Panc1 (cell line): ENCODE data around the gene AAK1. TPM values are rescaled to one million over a fixed set of nuclear protein-coding genes. Genes with fewer than 3 reads are reported as not detected.
"Not testable (repeated sequence)": the region's sequence is repeated elsewhere in the genome, so short reads cannot be mapped to it uniquely, and the experiment has no call there.

Experiments
- ATAC-seq: fragments of 200-7000 bp; cut with Tn5 transposase; 2 replicates; pipeline ENCODE4 v1.9.1; 2020; ENCODE audit warnings: mild to moderate bottlenecking, moderate library complexity
- BruUV-seq: library from RNA; stranded (reverse); fragments of 400-500 nt; replicated peaks from 2 replicates; lab custom pipeline; 2021; lab: Mats Ljungman, UMichigan
- CTCF ChIA-PET: fragments of 300-600 bp; sonication (Branson Sonifier 250); formaldehyde crosslinking; loops from one replicate; lab custom pipeline; 2022; ENCODE audit warnings: antibody characterized with exemption; lab: Charles Lee
- POLR2A ChIA-PET: fragments of 300-600 bp; sonication (Branson Sonifier 250); formaldehyde crosslinking; loops from one replicate; lab custom pipeline; 2022; ENCODE audit warnings: antibody characterized with exemption; lab: Charles Lee
- DNase-seq: peaks from one replicate; pipeline ENCODE4 v3.0.0-alpha.2; 2010; ENCODE audit warnings: low read depth, low spot score
- H3K27ac ChIP-seq: 2 replicates; pipeline ENCODE4 v1.5.1; 2011; ENCODE audit warnings: mild to moderate bottlenecking, low read length, inconsistent platforms
- H3K27me3 ChIP-seq: fragments of 200-500 bp; sonication (Bioruptor generic); 2 replicates; pipeline ENCODE4 v1.6.0; 2014; ENCODE audit warnings: low read length, inconsistent platforms; ENCODE audit not compliant: control insufficient read depth, insufficient read depth
- H3K36me3 ChIP-seq: fragments of 200-500 bp; sonication (Bioruptor generic); 2 replicates; pipeline ENCODE4 v1.5.1; 2014; ENCODE audit warnings: inconsistent platforms, mild to moderate bottlenecking, low read length, moderate library complexity; ENCODE audit not compliant: control insufficient read depth, insufficient read depth
- H3K4me1 ChIP-seq: 2 replicates; pipeline ENCODE4 v1.5.1; 2011; ENCODE audit warnings: inconsistent platforms, mild to moderate bottlenecking, low read length, moderate library complexity; ENCODE audit not compliant: control insufficient read depth, insufficient read depth
- H3K4me3 ChIP-seq, 2 experiments: 2 replicates each; pipeline ENCODE4 v1.5.1; 2011 to 2012; ENCODE audit warnings: low read depth in 2 of 2, low read length in 2 of 2, mild to moderate bottlenecking in 2 of 2, inconsistent platforms in 1 of 2, moderate library complexity in 1 of 2
- H3K9me3 ChIP-seq: fragments of 200-500 bp; sonication (Bioruptor generic); 2 replicates; pipeline ENCODE4 v1.5.1; 2014; ENCODE audit warnings: low read depth, mild to moderate bottlenecking, inconsistent platforms, low read length, moderate library complexity; ENCODE audit not compliant: control insufficient read depth, insufficient read depth
- CTCF ChIP-seq: fragments of 450-650 bp; IDR thresholded peaks from 2 replicates; pipeline ENCODE4 v1.5.1; 2017; ENCODE audit warnings: mild to moderate bottlenecking
- POLR2AphosphoS5 ChIP-seq: IDR thresholded peaks from 2 replicates; pipeline ENCODE4 v1.6.1; 2012; ENCODE audit warnings: mild to moderate bottlenecking, low read depth, low read length, moderate library complexity
- REST ChIP-seq, 2 experiments: IDR thresholded peaks; 2 replicates each; pipeline ENCODE4 v1.6.1; 2011 to 2012; ENCODE audit warnings: low read depth in 2 of 2, control low read depth in 1 of 2, low read length in 1 of 2, mild to moderate bottlenecking in 1 of 2, moderate library complexity in 1 of 2; ENCODE audit not compliant: insufficient read depth in 1 of 2
- SIN3A ChIP-seq: IDR thresholded peaks from 2 replicates; pipeline ENCODE4 v1.6.1; 2012; ENCODE audit warnings: low read depth, mild to moderate bottlenecking, low read length, moderate library complexity, borderline replicate concordance; ENCODE audit not compliant: insufficient read depth
- TCF7L2 ChIP-seq: IDR thresholded peaks from 2 replicates; pipeline ENCODE4 v1.6.1; 2011; ENCODE audit warnings: mild to moderate bottlenecking, low read depth, low read length, inconsistent platforms
- in situ Hi-C: cut with HindIII; loops from 2 replicates; pipeline ENCODE4 v1.10.0; 2016; ENCODE audit warnings: low sequenced_read_pairs, low pct_unique_long_range_greater_than_20kb
- intact Hi-C: fragments of 100-400 bp; cut with micrococcal nuclease; formaldehyde crosslinking; loops from one replicate; pipeline ENCODE4 v1.10.0; 2022; ENCODE audit not compliant: unreplicated experiment
- total RNA-seq: library from RNA; stranded (reverse); gene quantifications from one replicate; pipeline ENCODE4 v1.2.1, GENCODE V29; 2021; ENCODE audit not compliant: unreplicated experiment

Gene AAK1
- total RNA-seq, 1 experiment from 2014 or later: 123 TPM

GRCh38 chr2:69663860-69664259, 20.3 kb upstream of the AAK1 start:
- DNase-seq: no peak
- ChIA-PET CTCF (no interaction called here), POLR2A (interaction anchor here (0.7 kb wide), 1 partner anchor 35 kb away, joined by 5 read pairs; no protein-coding TSS in a partner anchor)
- intact Hi-C loops: no loop called here
- Histone ChIP-seq H3K4me3 (no peak overlapping the region), H3K27me3 (no peaks in the 10 kb centered on the region), H3K36me3 (no peaks in the 10 kb centered on the region), H3K27ac (no peak overlapping the region), H3K9me3 (no peaks in the 10 kb centered on the region), H3K4me1 (peaks cover 15% of the 10 kb centered on the region)
- in situ Hi-C loops: no loop called here
- no peak for ATAC-seq
- no peak for TF ChIP-seq CTCF
- no peak for TF ChIP-seq POLR2AphosphoS5
- TF ChIP-seq REST (IDR thresholded peaks at IDR 0.05; ENCODE audit: insufficient read depth in 1 of 2, low read depth in 2 of 2, low read length in 1 of 2): no peak
- TF ChIP-seq SIN3A: no peak
- no peak for TF ChIP-seq TCF7L2
- no TSS peak for BruUV-seq

GRCh38 chr2:69662547-69662946, 19.0 kb upstream of the AAK1 start:
- POLR2A ChIA-PET, H3K27ac ChIP-seq, H3K27me3 ChIP-seq, ATAC-seq, CTCF ChIA-PET, in situ Hi-C loops, H3K36me3 ChIP-seq, H3K9me3 ChIP-seq, DNase-seq, intact Hi-C loops, BruUV-seq, H3K4me3 ChIP-seq, H3K4me1 ChIP-seq: not testable (repeated sequence)

- Histone ChIP-seq H3K27ac (no peak overlapping the region), H3K36me3 (no peaks in the 10 kb centered on the region), H3K27me3 (no peaks in the 10 kb centered on the region), H3K4me3 (no peak overlapping the region), H3K4me1 (no peaks in the 10 kb centered on the region; the same call in 1 of the 2 replicates), H3K9me3 (no peaks in the 10 kb centered on the region)
- ChIA-PET CTCF (no interaction called here), POLR2A (interaction anchor here (0.7 kb wide), 1 partner anchor 84 kb away, joined by 4 read pairs; no protein-coding TSS in a partner anchor)
- ATAC-seq (no peak), DNase-seq (no peak)
- in situ Hi-C loops (no loop called here), intact Hi-C loops (no loop called here)
- no TSS peak for BruUV-seq
- TF ChIP-seq CTCF (no peak), SIN3A (no peak), POLR2AphosphoS5 (no peak), REST (IDR thresholded peaks at IDR 0.05; ENCODE audit: insufficient read depth in 1 of 2, low read depth in 2 of 2, low read length in 1 of 2) (no peak), TCF7L2 (no peak)
These were observed 17.1 kb upstream of the AAK1 start for GRCh38 chr2:69660637-69661036.
